BLaER1 (cell line): ENCODE measurements around the gene PRRG2.

Experiments
- H3K27ac ChIP-seq: shearing (Covaris generic); formaldehyde crosslinking; 2 replicates; pipeline ENCODE4 v1.8.1; 2022
- H3K27me3 ChIP-seq: shearing (Covaris generic); formaldehyde crosslinking; 2 replicates; pipeline ENCODE4 v1.8.1; 2022
- H3K36me3 ChIP-seq: shearing (Covaris generic); formaldehyde crosslinking; 2 replicates; pipeline ENCODE4 v1.8.1; 2022
- H3K4me1 ChIP-seq: shearing (Covaris generic); formaldehyde crosslinking; 2 replicates; pipeline ENCODE4 v1.8.1; 2022
- H3K4me2 ChIP-seq: shearing (Covaris generic); formaldehyde crosslinking; 2 replicates; pipeline ENCODE4 v1.8.1; 2022
- H3K4me3 ChIP-seq: shearing (Covaris generic); formaldehyde crosslinking; 2 replicates; pipeline ENCODE4 v1.8.1; 2022
- H3K9ac ChIP-seq: shearing (Covaris generic); formaldehyde crosslinking; 2 replicates; pipeline ENCODE4 v1.8.1; 2022
- H3K9me3 ChIP-seq: shearing (Covaris generic); formaldehyde crosslinking; 2 replicates; pipeline ENCODE4 v1.8.1; 2022
- H4K20me1 ChIP-seq: shearing (Covaris generic); formaldehyde crosslinking; 2 replicates; pipeline ENCODE4 v1.8.1; 2022
- Cebpa-rat ChIP-seq: shearing (Covaris generic); IDR thresholded peaks from 2 replicates; pipeline ENCODE4 v1.8.1; 2022

Gene PRRG2

DNA sequence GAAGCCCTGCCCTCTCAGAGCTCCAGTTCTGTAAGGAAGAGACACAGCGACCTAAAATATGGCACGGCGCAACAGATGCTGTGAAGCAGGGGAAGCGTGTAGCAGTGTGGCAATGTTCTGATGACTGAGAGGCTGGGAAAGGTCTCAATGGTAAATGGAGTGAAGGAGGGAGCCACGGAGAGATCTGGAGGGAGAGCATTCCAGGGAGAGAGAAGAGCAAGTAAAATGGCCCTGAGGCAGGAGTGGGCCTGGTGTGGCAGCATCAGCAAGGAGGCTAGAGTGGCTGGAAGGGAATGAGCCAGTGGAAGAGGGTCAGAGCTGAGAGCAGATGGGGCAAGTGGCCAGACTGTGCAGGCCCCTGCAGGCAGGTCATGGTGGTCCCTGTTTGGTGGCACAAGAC, 37.0 kb upstream of the PRRG2 start:
- H3K4me2 ChIP-seq, result no peak overlapping the region
- no peak overlapping the region for H3K4me3 ChIP-seq
- no peak overlapping the region for H3K27ac ChIP-seq
- H3K4me1 ChIP-seq, result peaks cover 19% of the 10 kb centered on the region
- H3K9ac ChIP-seq, result no peak overlapping the region
- no peaks in the 10 kb centered on the region for H3K36me3 ChIP-seq
- TF ChIP-seq Cebpa-rat, result no peak
- no peaks in the 10 kb centered on the region for H3K9me3 ChIP-seq
- H4K20me1 ChIP-seq, result peaks cover under 1% of the 10 kb centered on the region; the same call in 1 of the 2 replicates
- no peaks in the 10 kb centered on the region for H3K27me3 ChIP-seq

DNA sequence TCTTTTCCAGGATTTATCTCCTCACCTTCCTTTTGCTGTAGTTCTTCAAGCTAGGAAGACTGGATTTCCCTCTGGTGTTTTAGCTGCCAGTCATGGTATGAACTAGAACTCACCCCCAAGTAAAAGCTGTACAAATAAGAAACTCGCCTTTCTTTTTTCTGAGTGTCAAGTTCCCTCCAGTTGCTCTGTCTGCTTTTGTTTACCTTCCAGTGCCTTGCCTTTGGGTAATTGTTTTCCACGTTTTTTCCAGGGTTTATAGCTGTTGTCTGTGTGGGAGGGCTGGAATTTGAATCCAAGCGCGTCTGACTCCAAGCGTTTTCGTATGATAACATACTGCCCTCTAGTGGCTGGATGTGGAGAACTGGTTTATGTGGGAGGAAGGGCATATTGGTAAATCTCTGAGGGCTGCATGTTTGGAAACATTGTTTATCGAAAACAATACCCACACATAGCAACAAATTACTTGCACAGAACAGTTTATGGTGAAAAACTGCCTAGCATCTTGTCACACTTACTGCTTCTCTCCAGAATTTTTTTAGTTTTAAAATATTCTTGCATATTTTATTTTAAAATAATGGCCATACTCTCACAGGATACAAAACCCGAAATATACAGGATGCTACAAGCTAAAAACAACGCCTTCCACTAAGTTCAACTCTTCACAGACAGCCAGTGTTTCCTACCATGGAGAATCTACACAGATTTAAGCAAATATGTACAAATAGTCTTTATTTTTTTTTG, 34.1 kb upstream of the PRRG2 start:
- no peak overlapping the region for H3K9ac ChIP-seq
- no peaks in the 10 kb centered on the region for H4K20me1 ChIP-seq
- peaks cover 12% of the 10 kb centered on the region for H3K4me1 ChIP-seq
- no peak for TF ChIP-seq Cebpa-rat
- no peak overlapping the region for H3K4me3 ChIP-seq
- no peaks in the 10 kb centered on the region for H3K9me3 ChIP-seq
- H3K27ac ChIP-seq, result no peak overlapping the region
- no peaks in the 10 kb centered on the region for H3K27me3 ChIP-seq
- H3K36me3 ChIP-seq, result peaks cover 13% of the 10 kb centered on the region
- H3K4me2 ChIP-seq, result 0 out of 2 replicates have a peak overlapping the region, but pooled peaks have one; percentile 13

GRCh38 chr19:49549045-49549444, 32.1 kb upstream of the PRRG2 start:
- no peak overlapping the region for H3K4me2 ChIP-seq
- TF ChIP-seq Cebpa-rat, result no peak
- H4K20me1 ChIP-seq, result no peaks in the 10 kb centered on the region
- H3K27ac ChIP-seq, result no peak overlapping the region
- peaks cover 21% of the 10 kb centered on the region for H3K4me1 ChIP-seq
- peak overlapping the region; percentile 2; the same call in 1 of the 2 replicates for H3K9ac ChIP-seq
- H3K36me3 ChIP-seq, result peaks cover 30% of the 10 kb centered on the region
- no peak overlapping the region for H3K4me3 ChIP-seq
- H3K27me3 ChIP-seq, result no peaks in the 10 kb centered on the region
- no peaks in the 10 kb centered on the region for H3K9me3 ChIP-seq

DNA sequence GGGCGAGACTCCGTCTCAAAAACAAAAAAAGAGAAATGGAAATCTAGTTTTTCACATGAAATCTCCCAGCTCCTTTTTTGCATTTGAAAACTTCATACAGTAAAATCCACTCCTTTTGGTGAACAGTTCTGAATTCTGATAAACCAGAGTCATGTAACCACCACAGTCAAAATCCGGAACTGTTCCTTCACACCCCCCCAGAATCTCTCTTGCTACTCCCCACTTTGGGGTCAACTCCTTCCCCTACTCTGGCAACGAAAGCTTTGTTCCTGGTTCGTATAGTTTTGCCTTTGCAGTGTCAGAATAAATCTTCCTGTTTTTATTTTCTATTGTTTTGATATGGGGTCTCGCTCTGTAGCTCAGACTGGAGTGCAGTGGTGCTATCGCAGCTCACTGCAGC, 29.6 kb upstream of the PRRG2 start:
- no peak overlapping the region for H3K4me3 ChIP-seq
- no peak for TF ChIP-seq Cebpa-rat

GRCh38 chr19:49552749-49553148, 28.4 kb upstream of the PRRG2 start:
- H3K27me3 ChIP-seq, result no peaks in the 10 kb centered on the region
- no peaks in the 10 kb centered on the region for H4K20me1 ChIP-seq
- no peak overlapping the region for H3K4me2 ChIP-seq
- no peak overlapping the region for H3K9ac ChIP-seq
- no peaks in the 10 kb centered on the region for H3K9me3 ChIP-seq
- TF ChIP-seq Cebpa-rat, result no peak
- H3K4me3 ChIP-seq, result no peak overlapping the region
- H3K27ac ChIP-seq, result no peak overlapping the region
- H3K4me1 ChIP-seq, result peaks cover 31% of the 10 kb centered on the region
- H3K36me3 ChIP-seq, result peaks cover 61% of the 10 kb centered on the region

More for the DNA sequence above, 29.6 kb upstream of the PRRG2 start:
- Histone ChIP-seq H4K20me1 (no peaks in the 10 kb centered on the region), H3K4me2 (no peak overlapping the region), H3K9me3 (no peaks in the 10 kb centered on the region), H3K27me3 (no peaks in the 10 kb centered on the region), H3K27ac (no peak overlapping the region), H3K36me3 (peaks cover 49% of the 10 kb centered on the region), H3K4me1 (peaks cover 30% of the 10 kb centered on the region), H3K9ac (no peak overlapping the region)

DNA sequence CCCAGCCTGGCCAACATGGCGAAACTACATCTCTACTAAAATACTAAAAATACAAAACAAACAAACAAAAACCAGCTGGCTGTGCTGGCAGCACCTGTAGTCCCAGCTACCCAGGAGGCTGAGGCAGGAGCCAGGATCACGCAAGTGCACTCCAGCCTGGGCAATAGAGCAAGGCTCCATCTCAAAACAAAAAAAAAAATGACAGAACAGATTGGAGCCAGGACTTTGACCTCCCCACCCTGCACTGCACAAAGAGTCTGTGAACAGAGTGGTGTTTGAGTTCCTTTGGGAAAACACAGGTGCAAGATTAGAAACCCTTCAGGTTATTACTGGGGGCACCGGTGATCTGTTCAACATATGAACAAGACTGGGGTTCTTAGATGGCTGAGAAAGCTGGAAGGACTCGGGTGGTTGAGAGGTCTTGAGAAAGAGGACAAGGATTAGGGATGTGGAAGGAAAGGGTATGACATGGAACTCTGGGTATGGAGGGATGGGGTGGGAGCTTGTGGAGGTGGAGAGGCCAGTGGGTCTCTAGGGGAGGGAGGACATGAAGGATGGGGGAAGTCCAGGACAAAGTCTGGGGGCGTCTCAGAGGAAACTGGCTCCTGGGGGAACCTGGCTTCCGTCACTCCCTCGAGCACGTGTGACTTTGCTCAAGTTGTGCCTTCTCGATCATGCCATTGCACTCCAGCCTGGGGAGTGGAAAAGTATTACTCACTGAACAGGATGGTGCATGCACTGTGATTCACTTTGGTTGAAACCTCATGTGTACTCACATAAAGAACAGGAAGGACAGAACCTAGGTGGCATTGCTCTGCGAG, 27.5 kb upstream of the PRRG2 start:
- H3K4me2 ChIP-seq, result peak overlapping the region; percentile 72
- no peak for TF ChIP-seq Cebpa-rat

DNA sequence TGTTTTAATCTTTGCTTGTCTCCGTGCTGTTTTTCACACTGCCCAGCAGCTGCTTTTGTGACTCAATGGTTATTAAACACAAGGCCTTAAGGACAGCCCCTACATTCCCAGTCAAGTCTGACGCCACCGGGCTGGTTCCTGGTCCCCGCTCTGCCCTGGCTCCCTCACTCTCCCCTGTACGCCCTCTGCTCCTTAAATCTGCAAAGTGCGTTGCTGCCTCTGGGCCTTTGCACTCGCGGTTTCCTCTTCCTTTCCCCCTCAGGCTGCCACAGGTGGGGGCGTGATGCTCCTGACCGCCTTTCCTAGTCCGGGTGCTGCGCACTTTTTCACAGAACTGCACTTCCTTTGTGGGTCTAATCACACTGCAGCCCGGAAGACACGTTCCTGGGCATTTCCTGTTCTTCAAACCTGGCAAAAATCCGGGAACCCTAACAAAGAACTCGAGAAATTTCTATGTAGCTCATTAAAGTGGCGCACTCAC, 26.4 kb upstream of the PRRG2 start:
- Histone ChIP-seq H3K27me3 (no peaks in the 10 kb centered on the region), H3K4me2 (peak overlapping the region; percentile 72), H3K36me3 (peaks cover 81% of the 10 kb centered on the region), H3K4me3 (no peak overlapping the region), H3K27ac (peak overlapping the region; percentile 50; the same call in 1 of the 2 replicates), H3K9me3 (no peaks in the 10 kb centered on the region), H3K9ac (no peak overlapping the region; the same call in 1 of the 2 replicates), H4K20me1 (peaks cover 6% of the 10 kb centered on the region), H3K4me1 (peaks cover 35% of the 10 kb centered on the region)
- TF ChIP-seq Cebpa-rat, result no peak

More for the DNA sequence above, 27.5 kb upstream of the PRRG2 start:
- Histone ChIP-seq H3K4me1 (peaks cover 31% of the 10 kb centered on the region), H3K4me3 (no peak overlapping the region), H3K27ac (no peak overlapping the region), H3K9ac (no peak overlapping the region), H3K27me3 (no peaks in the 10 kb centered on the region), H3K9me3 (no peaks in the 10 kb centered on the region), H3K36me3 (peaks cover 70% of the 10 kb centered on the region), H4K20me1 (no peaks in the 10 kb centered on the region)

DNA sequence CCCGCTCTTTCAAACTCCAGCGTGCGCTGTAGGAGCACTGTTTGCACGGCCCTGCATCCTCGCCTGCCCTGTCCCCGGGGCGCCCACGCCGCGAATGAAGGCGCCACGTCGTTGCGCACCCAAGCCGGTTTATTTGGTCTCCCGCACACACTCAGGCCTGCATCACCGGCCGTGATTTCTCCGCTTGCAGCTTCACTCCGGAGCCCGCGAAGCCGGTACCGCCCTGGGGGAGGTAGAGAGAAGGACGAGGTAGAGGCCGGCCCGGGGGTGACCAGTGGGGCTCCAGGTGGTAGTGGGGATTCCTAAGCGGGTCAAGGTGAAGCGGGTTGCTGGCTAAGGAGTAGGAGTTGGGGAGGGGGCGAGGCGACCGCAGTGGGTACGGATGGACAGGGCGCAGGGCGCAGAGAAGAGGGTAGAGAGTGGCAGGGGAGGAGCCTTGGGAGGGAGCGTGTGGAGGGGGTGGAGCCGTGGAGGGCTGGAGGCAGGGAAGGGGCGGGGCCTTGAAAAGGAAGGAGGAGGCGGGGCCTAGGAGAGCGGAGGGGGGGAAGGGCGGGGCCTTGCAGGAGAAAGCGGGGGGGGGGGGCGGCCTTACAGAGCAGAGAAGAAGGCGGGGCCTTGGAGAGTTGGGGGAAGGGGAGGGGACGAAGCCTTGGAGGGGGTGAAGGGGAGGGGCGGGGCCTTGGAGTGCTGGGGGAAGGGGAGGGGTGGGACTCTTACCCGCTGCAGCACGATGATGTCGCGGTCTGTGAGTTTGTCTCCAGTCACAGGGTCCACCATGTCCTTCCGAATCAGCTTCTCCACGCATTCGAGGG, 25.3 kb upstream of the PRRG2 start:
- Histone ChIP-seq H3K36me3 (peaks cover 82% of the 10 kb centered on the region), H3K9ac (no peak overlapping the region), H3K4me1 (peaks cover 46% of the 10 kb centered on the region), H3K27me3 (no peaks in the 10 kb centered on the region), H3K9me3 (no peaks in the 10 kb centered on the region), H3K4me2 (peak overlapping the region; percentile 72; the same call in 1 of the 2 replicates), H3K4me3 (no peak overlapping the region), H3K27ac (no peak overlapping the region), H4K20me1 (peaks cover 17% of the 10 kb centered on the region)
- no peak for TF ChIP-seq Cebpa-rat
